D341Med (cell line): ENCODE results near the gene SLC16A5.
"Not testable (repeated sequence)": the region's sequence is repeated elsewhere in the genome, so short reads cannot be mapped to it uniquely, and the experiment has no call there.

ENCODE experiments used
- DNase-seq: peaks from one replicate; pipeline ENCODE4 v3.0.0; 2012; ENCODE audit warnings: low spot score

The SLC16A5 gene

GRCh38 chr17:75111777-75112335 is 24.1 kb downstream of the SLC16A5 start:
- DNase-seq, result no peak

DNA sequence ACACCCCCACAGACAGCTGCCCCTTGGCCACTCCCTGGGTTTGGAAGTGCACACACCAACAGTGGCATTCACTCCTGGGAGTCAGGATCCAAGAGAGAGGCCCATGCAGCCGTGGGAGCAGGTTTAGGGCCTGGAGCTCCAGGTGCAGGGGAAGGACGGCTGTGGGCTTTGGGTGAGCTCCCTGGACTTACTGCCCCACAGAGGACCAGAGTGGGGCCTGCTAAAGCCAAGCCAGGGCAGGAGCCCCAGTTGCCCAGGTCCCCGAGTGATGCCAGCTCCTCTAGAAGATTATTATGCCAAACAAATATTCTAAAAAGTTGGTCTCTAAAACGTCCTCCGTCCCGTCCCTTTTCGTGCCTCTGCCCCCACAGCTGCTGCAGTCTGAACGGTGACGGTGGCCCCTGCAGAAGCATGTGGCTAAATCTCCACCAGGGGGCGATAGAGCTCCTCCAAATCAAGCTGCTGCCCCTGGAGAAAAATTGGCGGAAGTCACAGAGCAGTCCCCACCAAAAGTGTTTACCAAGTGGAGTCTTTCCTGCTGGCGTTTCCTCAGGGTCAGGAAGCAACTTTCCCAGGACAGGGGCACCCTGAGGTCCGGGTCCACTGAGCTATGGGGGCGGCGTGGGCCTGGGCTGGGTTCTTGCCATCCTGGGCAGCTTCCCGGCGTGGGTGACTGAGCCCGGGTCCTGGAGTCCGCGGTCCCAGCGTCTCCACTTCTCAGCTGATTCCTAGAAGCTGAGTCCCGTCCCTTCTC is 26.2 kb downstream of the SLC16A5 start:
- DNase-seq, result peak; percentile 91

DNA sequence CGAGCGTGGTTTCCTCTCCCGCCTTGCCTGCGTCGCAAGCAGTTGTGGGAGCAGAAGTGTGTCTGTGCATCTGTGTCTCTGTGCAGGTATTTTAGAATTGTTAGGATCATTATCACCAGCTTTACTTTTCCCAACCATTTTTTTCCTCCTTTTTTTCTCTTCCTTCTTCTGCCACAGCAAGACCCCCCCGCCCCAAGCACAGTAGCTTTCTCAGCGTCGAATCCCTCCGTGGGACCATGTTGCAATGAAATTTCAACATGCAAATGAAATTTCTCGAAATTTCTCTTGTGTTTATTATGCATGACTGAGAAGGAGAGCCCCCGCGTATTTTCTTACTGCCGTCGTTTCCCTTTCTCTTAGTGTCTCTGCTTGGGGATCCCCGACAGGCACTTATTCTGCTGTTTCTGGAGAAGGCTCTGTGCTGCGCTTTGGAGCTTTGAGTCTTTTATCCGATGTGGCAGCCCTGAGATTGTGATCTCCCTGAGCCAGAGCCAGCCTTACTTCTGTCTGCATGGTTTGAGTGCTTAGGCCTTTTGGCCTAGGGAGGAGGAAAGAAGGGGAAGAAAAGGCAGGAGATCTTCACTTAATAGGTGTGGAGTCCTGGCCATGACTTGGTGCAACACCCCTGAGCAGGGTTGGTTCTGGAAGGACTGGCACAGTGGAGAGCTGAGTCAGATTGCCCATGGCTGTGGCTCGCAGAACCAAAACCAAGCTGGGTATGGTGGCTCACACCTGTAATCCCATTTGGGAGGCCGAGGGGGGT is 27.0 kb downstream of the SLC16A5 start:
- peak; percentile 15 for DNase-seq

- DNase-seq, result no peak
These were observed 27.8 kb downstream of the SLC16A5 start for GRCh38 chr17:75115555-75115954.

GRCh38 chr17:75116737-75117136 is 29.0 kb downstream of the SLC16A5 start:
- no peak for DNase-seq

DNA sequence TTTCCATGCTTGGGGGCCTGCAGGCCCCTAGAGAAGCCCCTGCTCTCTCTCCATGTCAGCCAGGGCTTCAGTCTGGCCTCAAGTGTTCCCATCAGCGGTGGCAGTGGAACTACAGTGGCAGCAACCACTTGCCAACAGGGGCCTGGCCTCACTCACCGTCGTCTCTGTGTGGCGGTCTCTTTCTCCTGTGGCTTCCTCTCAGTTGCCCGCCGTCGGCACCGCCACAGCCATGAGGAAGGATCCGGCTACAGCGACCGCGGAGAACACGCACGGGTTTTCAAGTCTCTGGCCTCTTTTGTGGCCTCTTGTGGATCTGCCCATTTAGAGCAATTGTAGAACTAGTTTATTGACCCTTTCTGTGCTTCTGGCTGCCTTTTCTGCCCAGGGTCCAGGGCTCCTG is 30.6 kb downstream of the SLC16A5 start:
- peak; percentile 25 for DNase-seq

DNA sequence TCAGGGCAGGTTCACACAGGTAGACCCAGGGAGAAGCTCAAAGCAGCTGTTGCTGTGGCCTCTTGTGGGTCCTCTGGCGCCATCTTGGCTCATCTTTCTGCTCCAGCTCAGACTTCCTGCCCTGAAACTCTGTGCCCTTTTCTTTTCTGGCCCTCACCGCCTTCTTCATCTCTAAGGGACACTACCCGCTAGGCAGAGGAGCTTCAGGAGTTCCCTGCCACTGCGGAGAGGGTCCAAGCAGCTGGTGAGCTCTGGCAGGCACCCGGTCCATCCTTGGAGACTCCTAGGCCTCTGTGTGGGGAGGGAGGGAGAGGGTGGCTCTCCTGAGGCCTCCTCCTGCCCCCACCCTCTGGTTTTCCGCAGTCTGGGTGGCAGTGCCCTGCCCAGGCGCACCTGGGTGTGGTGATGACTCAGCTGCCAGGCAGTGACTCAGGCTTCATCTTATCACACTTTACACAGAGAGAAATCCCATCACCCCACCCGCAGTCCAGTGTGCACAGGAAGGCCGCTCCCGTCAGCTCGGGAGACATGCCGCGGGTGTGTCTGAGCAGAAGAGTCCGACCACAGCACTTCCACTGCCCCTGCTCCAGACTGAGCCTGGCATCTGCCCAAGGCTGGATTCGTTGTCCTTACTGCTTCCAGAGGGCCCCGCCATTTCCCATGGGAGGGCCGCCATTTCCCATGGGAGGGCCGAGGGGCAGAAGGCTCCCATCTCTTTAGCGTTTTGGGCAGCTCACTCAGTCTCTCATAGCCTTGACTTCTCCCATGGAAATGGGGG is 36.5 kb downstream of the SLC16A5 start:
- DNase-seq, result no peak

DNA sequence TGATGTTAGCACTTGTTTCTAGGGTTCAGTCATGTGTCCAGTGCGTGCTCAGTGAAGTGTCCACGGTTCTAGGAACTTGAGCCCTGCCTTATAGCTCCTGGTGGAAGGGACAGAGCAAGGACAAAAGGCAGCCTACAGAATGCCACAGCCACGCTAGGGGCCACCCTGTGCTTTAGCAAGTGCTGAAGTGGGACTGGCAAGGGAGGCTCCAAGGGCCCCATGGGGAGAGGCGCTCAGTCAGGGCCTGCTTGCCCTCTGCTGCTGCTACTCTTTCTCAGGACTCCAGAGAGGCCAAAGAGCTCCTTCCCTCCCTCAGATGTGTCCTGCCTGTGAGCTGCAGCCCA is 37.0 kb downstream of the SLC16A5 start:
- no peak for DNase-seq

GRCh38 chr17:75125984-75126383 is 38.2 kb downstream of the SLC16A5 start:
- DNase-seq, result no peak

DNA sequence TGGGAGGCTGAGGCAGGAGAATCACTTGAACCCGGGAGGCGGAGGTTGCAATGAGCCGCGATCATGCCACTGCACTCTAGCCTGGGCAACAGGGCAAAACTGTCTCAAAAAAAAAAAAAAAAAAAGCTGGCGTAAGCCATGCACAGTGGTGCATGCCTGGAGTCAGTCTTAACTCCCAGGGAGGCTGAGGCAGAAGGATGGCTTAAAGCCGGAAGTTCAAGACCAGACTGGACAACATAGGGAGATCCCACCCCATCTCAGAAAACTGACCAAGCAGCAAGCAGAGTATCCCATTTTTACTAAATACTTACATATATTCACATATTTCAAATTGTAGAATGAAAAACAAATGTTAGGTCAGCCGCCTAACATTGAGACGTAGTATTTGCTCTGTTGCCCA is 39.2 kb downstream of the SLC16A5 start:
- DNase-seq, result no peak

- not testable (repeated sequence) for DNase-seq
These were observed 40.2 kb downstream of the SLC16A5 start for GRCh38 chr17:75127936-75128335.

GRCh38 chr17:75128694-75129505 is 41.1 kb downstream of the SLC16A5 start:
- no peak for DNase-seq

DNA sequence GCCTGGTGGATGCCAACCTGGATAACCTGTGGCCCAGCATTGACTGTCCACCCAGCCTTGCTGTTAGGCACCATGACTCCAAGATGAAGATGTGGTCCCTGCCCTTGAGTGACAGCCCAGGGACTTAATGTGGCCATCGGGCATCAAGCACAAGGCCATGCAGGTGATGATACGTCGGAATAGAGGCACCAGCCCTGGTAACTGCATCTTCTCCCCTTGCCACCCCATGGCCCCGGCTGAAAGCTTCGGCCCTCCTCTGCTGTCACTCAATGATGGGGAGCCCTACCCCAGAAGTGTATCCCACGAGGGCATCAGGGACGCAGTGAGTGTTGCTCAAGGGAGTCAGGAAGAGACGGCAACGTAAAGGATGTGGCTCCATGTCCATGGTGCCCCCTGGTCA is 41.8 kb downstream of the SLC16A5 start:
- no peak for DNase-seq

DNA sequence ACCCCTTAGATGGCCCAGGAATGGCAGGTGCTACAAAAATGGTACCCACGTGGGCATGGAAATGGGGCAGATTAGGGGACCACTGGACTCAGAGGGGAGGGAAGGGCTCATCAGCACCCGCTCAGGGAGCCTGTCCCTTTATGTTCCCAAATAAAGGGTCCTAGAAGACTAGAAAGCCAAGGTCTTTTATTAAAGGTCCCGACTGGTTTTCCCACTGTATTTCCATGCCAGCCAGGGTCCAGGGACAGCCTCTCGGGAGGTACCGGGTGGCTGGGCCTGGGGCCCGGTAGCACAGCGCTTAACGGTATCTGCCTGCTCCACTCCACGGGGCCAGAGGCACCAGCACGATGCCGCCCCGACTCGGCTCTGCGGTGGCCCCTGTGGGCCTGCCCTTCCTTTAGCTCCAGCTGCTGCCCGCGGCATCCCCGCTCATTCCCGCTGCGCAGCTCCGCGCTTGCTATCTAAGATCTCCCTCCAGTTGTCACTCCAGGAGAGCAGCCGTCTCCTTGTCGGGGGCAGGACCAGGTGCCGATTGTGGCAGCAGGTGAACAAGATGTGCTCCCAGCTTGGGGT is 42.4 kb downstream of the SLC16A5 start:
- DNase-seq, result peak; percentile 73

DNA sequence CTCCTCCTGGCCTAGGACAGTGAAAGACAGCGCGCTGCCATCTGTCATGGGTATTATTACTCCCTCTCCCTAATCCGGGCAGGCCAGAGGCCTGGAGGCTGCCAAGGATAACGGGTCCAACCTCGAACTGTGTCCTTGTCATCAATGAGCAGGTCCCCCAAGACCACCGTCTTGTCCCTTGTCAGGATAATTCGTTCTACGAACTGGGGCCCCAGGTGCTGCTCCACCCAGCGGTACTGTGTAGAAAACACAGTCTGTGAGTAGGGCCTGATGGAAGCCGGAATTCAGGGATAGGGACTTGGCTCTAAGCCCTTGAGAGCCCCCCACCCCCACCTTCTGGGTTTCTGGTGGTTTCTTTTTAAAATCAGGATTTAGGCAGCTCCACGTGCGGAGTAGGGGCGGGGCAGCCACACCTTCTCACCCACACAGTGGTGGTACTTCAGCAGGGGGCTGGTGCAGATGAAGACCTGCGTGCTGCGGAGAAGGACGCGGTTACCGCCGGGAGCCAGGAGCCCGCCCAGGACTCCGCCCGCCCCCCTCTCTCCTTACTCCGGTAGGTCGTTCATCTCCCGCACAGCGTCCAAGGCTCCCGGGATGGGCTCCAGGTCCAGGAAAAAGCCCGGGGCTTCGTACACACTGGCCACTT is 43.0 kb downstream of the SLC16A5 start:
- DNase-seq, result peak; percentile 81

DNA sequence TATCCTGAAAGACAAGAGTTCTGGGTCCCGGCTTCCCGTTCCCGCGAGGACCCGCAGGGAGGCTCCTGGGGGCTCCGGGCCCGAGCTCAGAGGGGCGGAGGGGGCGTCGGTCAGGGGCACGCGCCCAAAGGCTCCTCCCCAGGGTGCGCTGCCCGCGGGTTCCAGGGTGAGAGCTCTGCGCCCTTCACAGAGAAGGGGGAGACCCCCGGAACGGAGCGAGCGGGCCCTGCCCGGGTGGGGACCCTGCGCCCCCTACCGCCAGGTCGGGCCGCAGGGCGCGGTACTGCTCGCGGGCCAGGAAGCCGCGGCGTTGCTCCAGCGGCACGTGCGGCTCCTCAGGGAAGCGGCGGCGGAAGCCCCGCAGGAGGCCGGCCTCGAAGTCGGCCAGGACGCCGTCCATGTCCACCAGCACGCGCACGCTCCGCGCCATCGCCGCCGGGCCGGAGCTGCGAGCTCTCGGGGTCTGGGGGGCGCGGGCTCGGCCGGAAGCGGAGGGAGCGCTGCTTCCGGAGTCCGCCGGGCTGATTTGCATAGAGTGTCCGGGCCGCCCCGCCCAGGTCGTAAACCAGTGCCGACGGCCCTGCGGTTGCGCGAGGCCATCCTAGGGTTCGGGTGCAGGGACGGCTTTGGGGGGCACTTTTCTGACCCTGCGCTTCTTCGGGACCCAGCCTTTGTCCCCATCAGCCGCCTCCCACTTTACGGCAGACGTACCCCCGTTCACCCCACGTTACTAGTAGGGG is 43.7 kb downstream of the SLC16A5 start, which contains the start of gene NT5C:
Gene NT5C, minus strand, starts transcription at position 465 of the 740 bp plus-strand sequence. Its CDS starts 35 bp downstream, at position 430.
- peak; percentile 96 for DNase-seq

DNA sequence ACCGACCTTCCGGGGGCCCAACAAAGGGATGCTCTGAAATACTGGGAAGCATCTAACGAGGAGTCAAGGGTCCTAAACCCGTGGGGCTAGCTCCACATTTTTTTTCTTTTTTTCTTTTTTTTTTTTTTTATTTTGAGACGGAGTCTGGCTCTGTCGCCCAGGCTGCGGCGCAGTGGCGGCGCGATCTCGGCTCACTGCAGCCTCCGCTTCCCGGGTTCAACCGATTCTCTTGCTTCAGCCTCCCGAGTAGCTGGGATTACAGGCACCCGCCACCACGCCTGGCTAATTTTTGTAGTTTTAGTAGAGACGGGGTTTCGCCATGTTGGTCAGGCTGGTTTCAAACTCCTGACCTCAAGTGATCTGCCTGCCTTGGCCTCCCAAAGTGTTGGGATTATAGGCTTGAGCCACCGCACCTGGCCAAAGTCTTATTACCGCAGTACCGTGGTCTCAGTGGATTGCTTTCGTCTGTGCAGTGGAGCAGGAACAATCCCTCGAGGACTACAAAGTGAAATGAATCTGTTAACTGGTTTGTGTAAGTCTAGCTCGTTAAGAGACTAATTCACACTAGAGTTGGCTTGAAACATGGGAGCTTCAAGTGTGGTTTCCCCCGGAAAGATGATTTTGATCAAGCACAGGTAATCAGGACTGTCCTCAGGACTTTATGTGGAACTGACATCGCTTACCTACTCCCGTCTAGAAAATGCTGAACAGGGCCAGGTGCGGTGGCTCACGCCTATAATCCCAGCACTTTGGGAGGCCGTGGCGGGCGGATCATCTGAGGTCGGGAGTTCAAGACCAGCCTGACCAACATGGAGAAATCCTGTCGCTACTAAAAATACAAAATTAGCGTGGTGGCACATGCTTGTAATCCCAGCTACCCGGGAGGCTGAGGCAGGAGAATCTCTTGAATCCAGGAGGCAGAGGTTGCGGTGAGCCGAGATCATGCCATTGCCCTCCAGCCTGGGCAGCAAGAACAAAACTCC is 44.6 kb downstream of the SLC16A5 start:
- not testable (repeated sequence) for DNase-seq

DNA sequence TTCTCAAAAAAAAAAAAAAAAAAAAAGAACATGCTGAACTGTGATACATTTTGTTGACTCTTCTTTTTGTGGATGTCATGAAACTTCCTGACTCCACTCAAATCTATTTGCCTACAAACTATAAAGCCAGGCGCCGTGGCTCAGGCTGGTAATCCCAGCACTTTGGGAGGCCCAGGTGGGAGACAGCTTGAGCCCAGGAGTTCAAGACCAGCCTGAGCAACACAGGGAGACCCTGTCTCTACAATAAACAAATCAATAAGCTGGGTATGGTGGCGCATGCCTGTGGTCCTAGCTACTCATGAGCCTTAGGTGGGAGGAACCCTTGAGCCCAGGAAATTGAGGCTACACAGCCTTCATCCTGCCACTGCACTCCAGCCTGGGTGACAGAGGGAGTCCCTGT is 45.2 kb downstream of the SLC16A5 start:
- no peak for DNase-seq
